ENCODE results near the gene HINT1.
A peak's percentile ranks its signal among the peaks of the same experiment; 100 is the strongest.

Gene HINT1

DNA sequence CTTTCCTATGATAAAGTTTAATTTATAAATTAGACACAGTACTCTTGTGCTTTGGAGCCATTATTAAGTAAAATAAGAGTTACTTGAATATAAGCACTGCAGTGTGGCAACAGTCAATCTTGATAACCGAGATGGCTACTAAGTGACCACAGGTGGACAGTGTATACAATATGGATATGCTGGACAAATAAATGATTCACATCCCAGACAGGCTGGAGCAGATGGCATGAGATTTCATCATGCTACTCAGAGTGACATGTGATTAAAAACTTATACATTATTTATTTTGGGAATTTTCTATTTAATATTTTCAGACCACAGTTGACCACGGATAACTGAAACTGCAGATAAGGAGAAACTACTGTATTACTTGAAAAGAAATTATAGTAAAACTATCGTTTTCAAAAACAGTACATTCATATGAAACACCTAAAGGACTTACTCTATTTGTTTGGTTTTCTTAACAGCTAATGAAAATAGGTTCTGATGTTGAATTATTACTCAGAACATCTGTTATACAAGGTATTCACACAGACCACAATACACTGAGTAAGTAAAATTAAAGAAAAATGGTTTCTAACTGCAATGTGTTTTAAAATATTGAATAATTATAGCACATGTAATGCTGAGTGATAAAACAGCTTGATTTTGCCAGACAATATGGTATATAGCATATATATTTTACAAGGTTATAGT lies 21.7 kb upstream of the HINT1 start:
- Mint-ChIP-seq H3K27me3 (ENCODE audit: low read depth) (no peaks in the 10 kb centered on the region), H3K9me3 (no peaks in the 10 kb centered on the region), H3K27ac (no peak overlapping the region), H3K36me3 (ENCODE audit: low read depth) (peaks cover 17% of the 10 kb centered on the region), H3K4me3 (no peak overlapping the region), H3K4me1 (no peaks in the 10 kb centered on the region)
- TF ChIP-seq, protein P1, sequence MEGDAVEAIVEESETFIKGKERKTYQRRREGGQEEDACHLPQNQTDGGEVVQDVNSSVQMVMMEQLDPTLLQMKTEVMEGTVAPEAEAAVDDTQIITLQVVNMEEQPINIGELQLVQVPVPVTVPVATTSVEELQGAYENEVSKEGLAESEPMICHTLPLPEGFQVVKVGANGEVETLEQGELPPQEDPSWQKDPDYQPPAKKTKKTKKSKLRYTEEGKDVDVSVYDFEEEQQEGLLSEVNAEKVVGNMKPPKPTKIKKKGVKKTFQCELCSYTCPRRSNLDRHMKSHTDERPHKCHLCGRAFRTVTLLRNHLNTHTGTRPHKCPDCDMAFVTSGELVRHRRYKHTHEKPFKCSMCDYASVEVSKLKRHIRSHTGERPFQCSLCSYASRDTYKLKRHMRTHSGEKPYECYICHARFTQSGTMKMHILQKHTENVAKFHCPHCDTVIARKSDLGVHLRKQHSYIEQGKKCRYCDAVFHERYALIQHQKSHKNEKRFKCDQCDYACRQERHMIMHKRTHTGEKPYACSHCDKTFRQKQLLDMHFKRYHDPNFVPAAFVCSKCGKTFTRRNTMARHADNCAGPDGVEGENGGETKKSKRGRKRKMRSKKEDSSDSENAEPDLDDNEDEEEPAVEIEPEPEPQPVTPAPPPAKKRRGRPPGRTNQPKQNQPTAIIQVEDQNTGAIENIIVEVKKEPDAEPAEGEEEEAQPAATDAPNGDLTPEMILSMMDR (IDR thresholded peaks at IDR 0.05; ENCODE audit: unreplicated experiment in 3 of 3) = no peak

DNA sequence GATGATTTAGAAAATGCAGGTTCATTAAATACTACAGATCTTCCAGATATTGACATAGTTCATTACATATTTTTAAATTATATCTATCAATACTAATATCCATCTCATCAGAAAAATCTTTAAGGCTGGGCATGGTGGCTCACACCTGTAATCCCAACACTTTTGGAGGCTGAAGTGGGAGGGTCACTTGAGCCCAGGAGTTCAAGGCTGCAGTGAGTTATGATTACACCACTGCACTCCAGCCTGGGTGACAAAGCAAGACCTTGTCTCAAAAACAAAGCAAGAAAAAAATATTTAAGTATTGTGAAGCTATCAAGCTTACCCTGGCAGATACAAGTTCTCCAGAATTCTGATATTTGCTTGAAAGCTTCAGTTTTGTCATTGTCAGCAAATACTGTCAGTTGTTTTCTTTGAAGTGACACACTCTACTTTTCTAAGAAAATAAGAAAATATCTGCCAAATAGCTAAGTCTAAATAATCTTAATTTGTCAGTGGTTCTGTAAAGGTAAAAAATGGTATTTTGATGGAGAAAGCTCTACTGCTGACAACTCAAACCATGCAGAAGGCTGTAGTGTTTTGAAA lies 20.6 kb upstream of the HINT1 start:
- no peaks in the 10 kb centered on the region for H3K27me3 Mint-ChIP-seq (ENCODE audit: low read depth)
- H3K9me3 Mint-ChIP-seq = no peaks in the 10 kb centered on the region
- TF ChIP-seq, protein P1 (IDR thresholded peaks at IDR 0.05; ENCODE audit: unreplicated experiment in 3 of 3) = no peak
- no peaks in the 10 kb centered on the region for H3K4me1 Mint-ChIP-seq
- H3K36me3 Mint-ChIP-seq (ENCODE audit: low read depth) = peaks cover 17% of the 10 kb centered on the region
- H3K4me3 Mint-ChIP-seq = no peak overlapping the region
- H3K27ac Mint-ChIP-seq = no peak overlapping the region

DNA sequence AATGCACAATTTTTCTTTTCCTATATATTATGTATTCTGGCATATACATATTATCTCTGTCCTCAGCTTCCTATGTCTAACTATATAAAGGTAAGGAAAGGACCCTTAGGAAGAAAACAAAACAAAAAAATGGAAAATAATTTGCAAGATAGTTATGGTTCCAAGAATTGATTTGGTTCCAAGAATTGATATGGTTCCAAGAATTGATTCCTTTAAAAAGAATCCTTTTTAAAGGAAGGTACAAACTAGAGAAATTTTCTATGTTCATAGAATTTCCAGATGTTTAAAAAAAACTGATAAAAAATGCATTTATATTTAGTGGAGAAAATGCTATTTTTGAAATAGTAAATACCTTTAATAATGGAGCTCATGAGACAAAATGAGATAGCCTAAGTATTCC lies 17.8 kb upstream of the HINT1 start:
- Mint-ChIP-seq H3K9me3 (no peaks in the 10 kb centered on the region), H3K4me3 (no peak overlapping the region), H3K36me3 (ENCODE audit: low read depth) (peaks cover 8% of the 10 kb centered on the region), H3K27ac (no peak overlapping the region), H3K27me3 (ENCODE audit: low read depth) (no peaks in the 10 kb centered on the region), H3K4me1 (no peaks in the 10 kb centered on the region)
- TF ChIP-seq, protein P1 (IDR thresholded peaks at IDR 0.05; ENCODE audit: unreplicated experiment in 3 of 3) = no peak

DNA sequence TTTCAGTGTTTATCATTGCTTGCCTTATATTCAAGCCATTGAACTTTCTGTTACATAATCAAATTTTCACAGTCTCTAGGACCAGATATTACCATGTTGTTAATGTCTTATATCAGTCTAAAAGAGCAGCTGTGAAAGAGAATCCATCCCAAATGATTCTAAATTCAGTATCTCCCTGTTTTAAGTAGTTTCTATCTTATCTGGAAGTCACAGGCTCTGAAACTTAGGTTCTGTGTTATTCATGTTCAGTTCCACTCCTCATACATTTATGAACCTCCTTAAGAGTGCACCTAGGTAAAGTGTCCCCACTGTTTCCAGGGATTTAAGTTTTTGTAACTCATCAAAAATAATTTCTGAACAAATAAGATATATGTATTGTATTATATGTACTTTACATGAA lies 15.4 kb upstream of the HINT1 start:
- TF ChIP-seq, protein P1 (IDR thresholded peaks at IDR 0.05; ENCODE audit: unreplicated experiment in 3 of 3) = no peak
- Mint-ChIP-seq H3K4me3 (no peak overlapping the region), H3K36me3 (ENCODE audit: low read depth) (peaks cover 11% of the 10 kb centered on the region), H3K4me1 (no peaks in the 10 kb centered on the region), H3K27me3 (ENCODE audit: low read depth) (no peaks in the 10 kb centered on the region), H3K9me3 (no peaks in the 10 kb centered on the region), H3K27ac (no peak overlapping the region)

DNA sequence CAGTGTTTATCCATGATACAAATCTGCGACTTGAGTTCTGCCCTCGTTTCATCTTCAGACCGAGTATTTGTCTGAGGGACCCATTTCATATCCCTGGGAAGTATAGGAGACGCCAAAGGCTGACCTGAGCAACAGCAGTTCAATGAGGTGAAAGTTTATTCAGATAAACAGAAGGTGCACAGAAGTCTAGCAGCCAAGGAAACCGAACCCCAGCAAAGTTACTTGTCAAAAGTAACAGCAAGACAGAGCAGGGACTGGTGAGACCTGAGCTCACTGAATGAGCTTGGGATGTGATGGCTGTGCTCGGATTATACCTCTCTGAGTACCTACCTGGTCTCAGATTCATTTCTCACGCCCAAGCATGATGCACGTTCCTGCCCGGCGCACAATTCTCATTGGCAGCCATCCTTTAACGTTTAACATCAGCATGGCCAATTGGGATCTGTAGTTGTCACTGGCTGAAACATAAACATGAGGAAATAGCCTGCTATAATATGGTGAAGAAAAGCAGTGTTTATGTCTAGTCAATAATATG lies 6.3 kb upstream of the HINT1 start:
- Mint-ChIP-seq H3K4me3 (peak overlapping the region; percentile 92 to 98 (median 93)), H3K4me1 (peaks cover 25% of the 10 kb centered on the region), H3K36me3 (ENCODE audit: low read depth) (peaks cover 3% of the 10 kb centered on the region), H3K9me3 (no peaks in the 10 kb centered on the region), H3K27ac (peak overlapping the region; percentile 64 to 93 (median 79)), H3K27me3 (ENCODE audit: low read depth) (no peaks in the 10 kb centered on the region)
- TF ChIP-seq, protein P1 (IDR thresholded peaks at IDR 0.05; ENCODE audit: unreplicated experiment in 3 of 3) = no peak

Data from nephron (organoid).